Left lung (tissue), 10 donors: ENCODE data around the gene SLC17A8. TPM values are rescaled to one million over a fixed set of nuclear protein-coding genes. Genes with fewer than 3 reads are reported as not detected.
"Not testable (repeated sequence)": the region's sequence is repeated elsewhere in the genome, so short reads cannot be mapped to it uniquely, and the experiment has no call there.

Experiments
- ATAC-seq: fragments of 200-7000 bp; cut with Tn5 transposase; one replicate; pipeline ENCODE4 v1.9.1; 2020; ENCODE audit warnings: moderate library complexity
- DNase-seq, 4 donors: peaks; one replicate each; pipeline ENCODE4 v3.0.0-alpha.2; 2013 to 2020
- H3K27ac ChIP-seq, 2 donors: fragments of 200-600 bp; sonication (generic) in 1 of 2; one replicate each; pipeline versions ENCODE4 v1.5.0 to v1.8.0; 2020 to 2021
- H3K27me3 ChIP-seq, 2 donors: fragments of 200-600 bp; sonication (generic) in 1 of 2; one replicate each; pipeline versions ENCODE4 v1.5.0 to v1.8.0; 2020 to 2021
- H3K36me3 ChIP-seq, 2 donors: fragments of 200-600 bp; sonication (generic) in 1 of 2; one replicate each; pipeline versions ENCODE4 v1.5.0 to v1.8.0; 2020 to 2021
- H3K4me1 ChIP-seq, 2 donors: fragments of 200-600 bp; one replicate each; pipeline ENCODE4 v1.8.0; 2021
- H3K4me3 ChIP-seq, 2 donors: fragments of 200-600 bp; sonication (generic) in 1 of 2; one replicate each; pipeline versions ENCODE4 v1.5.0 to v1.8.0; 2020 to 2021; ENCODE audit warnings: mild to moderate bottlenecking in 1 of 2
- H3K9me3 ChIP-seq, 2 donors: fragments of 200-600 bp; sonication (generic) in 1 of 2; one replicate each; pipeline versions ENCODE4 v1.5.0 to v1.8.0; 2020 to 2021
- intact Hi-C, 2 donors: fragments of 100-400 bp; cut with DNase I; formaldehyde crosslinking; loops; one replicate each; pipeline versions ENCODE4 v1.11.2 to v1.14.2; 2022
- polyA plus RNA-seq, 6 donors: library from polyadenylated mRNA; unstranded; fragments of 120-200 nt; gene quantifications; one replicate each; pipeline ENCODE4 v1.2.1, GENCODE V29; 2013; ENCODE audit not compliant: insufficient read length in 6 of 6
- total RNA-seq, 2 donors: library from RNA; stranded (reverse); fragmentation: NEBNext Ultra II Directional; extraction: Animal tissue kit (Norgen Biotek cat#: 25700); gene quantifications; one replicate each; pipeline ENCODE4 v1.2.1, GENCODE V29; 2021
- TF ChIP-seq, protein P1 (sequence below), 2 donors: fragments of 200-600 bp; sonication (generic) in 1 of 2; IDR thresholded peaks; one replicate each; pipeline versions ENCODE4 v1.5.0 to v1.8.0; 2021; ENCODE audit warnings: antibody characterized with exemption in 2 of 2
- donor health status: DM: no; HTN: yes; CAD: no.
- donor health status: DM: no; HTN: no; CAD: no.

SLC17A8 gene
- total and polyA plus RNA-seq, 8 donors = 0.13 to 4.0 (median 2.8) TPM

GRCh38 chr12:100413001-100413400, 56.1 kb downstream of the SLC17A8 start:
- TF ChIP-seq, protein P1, sequence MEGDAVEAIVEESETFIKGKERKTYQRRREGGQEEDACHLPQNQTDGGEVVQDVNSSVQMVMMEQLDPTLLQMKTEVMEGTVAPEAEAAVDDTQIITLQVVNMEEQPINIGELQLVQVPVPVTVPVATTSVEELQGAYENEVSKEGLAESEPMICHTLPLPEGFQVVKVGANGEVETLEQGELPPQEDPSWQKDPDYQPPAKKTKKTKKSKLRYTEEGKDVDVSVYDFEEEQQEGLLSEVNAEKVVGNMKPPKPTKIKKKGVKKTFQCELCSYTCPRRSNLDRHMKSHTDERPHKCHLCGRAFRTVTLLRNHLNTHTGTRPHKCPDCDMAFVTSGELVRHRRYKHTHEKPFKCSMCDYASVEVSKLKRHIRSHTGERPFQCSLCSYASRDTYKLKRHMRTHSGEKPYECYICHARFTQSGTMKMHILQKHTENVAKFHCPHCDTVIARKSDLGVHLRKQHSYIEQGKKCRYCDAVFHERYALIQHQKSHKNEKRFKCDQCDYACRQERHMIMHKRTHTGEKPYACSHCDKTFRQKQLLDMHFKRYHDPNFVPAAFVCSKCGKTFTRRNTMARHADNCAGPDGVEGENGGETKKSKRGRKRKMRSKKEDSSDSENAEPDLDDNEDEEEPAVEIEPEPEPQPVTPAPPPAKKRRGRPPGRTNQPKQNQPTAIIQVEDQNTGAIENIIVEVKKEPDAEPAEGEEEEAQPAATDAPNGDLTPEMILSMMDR (IDR thresholded peaks at IDR 0.05) = no peak
- intact Hi-C loops = no loop called here
- no peak for ATAC-seq
- H3K4me3 ChIP-seq = no peak overlapping the region
- no peaks in the 10 kb centered on the region for H3K4me1 ChIP-seq
- H3K9me3 ChIP-seq = no peaks in the 10 kb centered on the region
- H3K27me3 ChIP-seq = no peaks in the 10 kb centered on the region
- no peak for DNase-seq
- H3K27ac ChIP-seq = no peak overlapping the region
- no peaks in the 10 kb centered on the region for H3K36me3 ChIP-seq

DNA sequence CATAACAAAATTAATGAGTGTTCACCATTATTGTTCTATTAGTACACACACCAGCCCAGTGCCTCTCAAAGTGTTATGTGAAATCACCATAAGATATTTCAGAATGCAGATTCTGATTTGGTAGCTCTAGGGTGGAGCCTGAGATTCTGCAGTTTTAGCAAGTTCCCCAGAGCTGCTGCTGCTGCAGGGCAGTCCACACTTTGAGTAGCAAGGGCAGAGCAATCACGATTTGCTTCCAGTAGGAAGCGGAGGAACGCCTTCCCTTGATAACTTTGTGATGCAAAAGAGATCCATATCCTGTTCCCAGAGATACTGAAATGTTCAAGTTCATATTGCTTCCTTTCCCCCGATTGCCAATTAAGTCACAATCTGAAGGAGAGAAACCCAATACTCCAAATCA, 57.9 kb downstream of the SLC17A8 start:
- DNase-seq = no peak
- no peak for ATAC-seq
- H3K9me3 ChIP-seq = no peaks in the 10 kb centered on the region
- intact Hi-C loops = no loop called here
- H3K27ac ChIP-seq = no peak overlapping the region
- H3K4me1 ChIP-seq = no peaks in the 10 kb centered on the region
- no peaks in the 10 kb centered on the region for H3K36me3 ChIP-seq
- TF ChIP-seq, protein P1 (IDR thresholded peaks at IDR 0.05) = no peak
- H3K4me3 ChIP-seq = no peak overlapping the region
- no peaks in the 10 kb centered on the region for H3K27me3 ChIP-seq

DNA sequence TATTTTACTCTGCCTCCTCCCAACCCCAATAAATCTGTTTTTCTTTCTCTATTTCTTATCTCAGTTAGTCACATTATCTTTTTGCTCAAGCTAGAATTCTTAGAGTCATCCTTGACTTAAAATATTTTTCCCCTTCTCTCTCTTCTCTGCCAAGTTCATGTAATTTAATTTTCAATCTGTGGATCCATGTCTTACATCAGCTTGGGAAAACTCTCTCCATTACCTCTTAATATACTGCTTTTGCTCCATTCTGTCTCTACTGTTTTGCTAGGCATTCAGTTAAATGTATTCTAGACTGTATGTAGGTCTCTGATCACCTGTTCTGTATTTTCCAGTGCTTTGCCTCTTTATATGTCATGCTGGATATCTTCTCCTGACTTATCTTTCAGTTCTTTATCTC, 65.8 kb downstream of the SLC17A8 start:
- no peak overlapping the region for H3K27ac ChIP-seq
- H3K4me1 ChIP-seq = no peaks in the 10 kb centered on the region
- intact Hi-C loops = no loop called here
- DNase-seq (no peak), ATAC-seq (no peak)
- H3K27me3 ChIP-seq = no peaks in the 10 kb centered on the region
- no peaks in the 10 kb centered on the region for H3K36me3 ChIP-seq
- H3K9me3 ChIP-seq = no peaks in the 10 kb centered on the region
- H3K4me3 ChIP-seq = no peak overlapping the region
- TF ChIP-seq, protein P1 (IDR thresholded peaks at IDR 0.05) = no peak

- Histone ChIP-seq H3K4me1 (no peaks in the 10 kb centered on the region), H3K4me3 (no peak overlapping the region), H3K36me3 (no peaks in the 10 kb centered on the region), H3K27ac (no peak overlapping the region), H3K27me3 (no peaks in the 10 kb centered on the region), H3K9me3 (no peaks in the 10 kb centered on the region)
- ATAC-seq = no peak
- intact Hi-C loops = no loop called here
- TF ChIP-seq, protein P1 (IDR thresholded peaks at IDR 0.05) = no peak
- no peak for DNase-seq
Observed at GRCh38 chr12:100426145-100426544, 69.3 kb downstream of the SLC17A8 start.

- Histone ChIP-seq H3K36me3 (no peaks in the 10 kb centered on the region), H3K9me3 (no peaks in the 10 kb centered on the region), H3K27me3 (no peaks in the 10 kb centered on the region), H3K4me1 (no peaks in the 10 kb centered on the region), H3K4me3 (no peak overlapping the region), H3K27ac (no peak overlapping the region)
- TF ChIP-seq, protein P1 (IDR thresholded peaks at IDR 0.05) = no peak
- no peak for ATAC-seq
- intact Hi-C loops = no loop called here
- no peak for DNase-seq
Observed at GRCh38 chr12:100427078-100427477, 70.2 kb downstream of the SLC17A8 start.

DNA sequence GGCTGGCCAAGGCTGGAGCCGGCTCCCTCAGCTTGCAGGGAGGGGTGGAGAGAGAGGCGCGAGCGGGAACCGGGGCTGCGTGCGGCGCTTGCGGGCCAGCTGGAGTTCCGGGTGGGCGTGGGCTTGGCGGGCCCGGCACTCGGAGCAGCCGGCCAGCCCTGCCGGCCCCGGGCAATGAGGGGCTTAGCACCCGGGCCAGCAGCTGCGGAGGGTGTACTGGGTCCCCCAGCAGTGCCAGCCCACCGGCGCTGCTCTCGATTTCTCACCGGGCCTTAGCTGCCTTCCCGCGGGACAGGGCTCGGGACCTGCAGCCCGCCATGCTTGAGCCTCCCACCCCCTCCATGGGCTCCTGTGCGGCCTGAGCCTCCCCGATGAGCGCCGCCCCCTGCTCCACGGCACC, 73.4 kb downstream of the SLC17A8 start:
- H3K4me1 ChIP-seq, H3K36me3 ChIP-seq, H3K27me3 ChIP-seq, H3K27ac ChIP-seq, intact Hi-C loops, H3K4me3 ChIP-seq, DNase-seq, ATAC-seq, H3K9me3 ChIP-seq: not testable (repeated sequence)
